HL-60/S4 (cell line): ENCODE measurements around the gene TMEM182.

ENCODE experiments used
- in situ Hi-C: fragments of 300-500 bp; cut with MboI; formaldehyde crosslinking; loops from 2 replicates; pipeline ENCODE4 v1.14.3; 2022; ENCODE audit warnings: low sequenced_read_pairs

The TMEM182 gene

DNA sequence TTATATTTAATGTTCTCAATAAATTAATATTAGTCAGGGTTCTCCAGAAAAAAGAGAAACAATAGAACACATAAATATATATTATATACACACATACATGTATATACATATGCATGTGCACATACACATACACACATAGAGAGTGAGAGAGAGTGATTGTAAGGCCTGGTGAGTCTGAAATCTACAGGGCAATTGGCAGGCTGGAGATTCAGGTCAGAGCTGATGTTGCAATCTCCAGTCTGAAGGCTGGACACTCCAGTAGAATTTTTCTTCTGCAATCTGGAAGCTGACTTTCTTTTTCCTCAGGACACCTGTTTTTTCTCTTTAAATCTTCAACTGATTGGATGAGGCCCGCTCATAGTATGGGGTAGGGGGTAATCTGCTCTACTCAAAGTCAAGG is 3.2 kb downstream of the TMEM182 start:
- in situ Hi-C loops = no loop called here

DNA sequence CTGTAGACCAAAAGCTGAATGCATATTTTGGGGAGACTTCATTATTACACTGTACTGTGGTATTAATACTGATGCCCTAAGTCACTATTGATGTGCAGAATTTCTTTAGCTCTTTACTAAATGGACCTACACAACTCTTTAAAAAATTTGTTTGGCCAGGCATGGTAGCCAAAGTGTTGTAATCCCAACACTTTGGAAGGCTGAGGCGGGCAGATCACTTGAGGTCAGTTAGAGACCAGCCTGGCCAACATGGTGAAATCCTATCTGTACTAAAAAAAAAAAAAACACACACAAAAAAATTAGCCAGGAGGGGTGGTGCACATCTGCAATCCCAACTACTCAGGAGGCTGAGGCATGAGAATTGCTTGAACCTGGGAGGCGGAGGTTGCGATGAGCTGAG is 6.4 kb downstream of the TMEM182 start:
- in situ Hi-C loops = no loop called here

- in situ Hi-C loops = no loop called here
Observed at GRCh38 chr2:102768892-102769291, 7.1 kb downstream of the TMEM182 start.

- in situ Hi-C loops = no loop called here
Observed at GRCh38 chr2:102770506-102770905, 8.7 kb downstream of the TMEM182 start.

DNA sequence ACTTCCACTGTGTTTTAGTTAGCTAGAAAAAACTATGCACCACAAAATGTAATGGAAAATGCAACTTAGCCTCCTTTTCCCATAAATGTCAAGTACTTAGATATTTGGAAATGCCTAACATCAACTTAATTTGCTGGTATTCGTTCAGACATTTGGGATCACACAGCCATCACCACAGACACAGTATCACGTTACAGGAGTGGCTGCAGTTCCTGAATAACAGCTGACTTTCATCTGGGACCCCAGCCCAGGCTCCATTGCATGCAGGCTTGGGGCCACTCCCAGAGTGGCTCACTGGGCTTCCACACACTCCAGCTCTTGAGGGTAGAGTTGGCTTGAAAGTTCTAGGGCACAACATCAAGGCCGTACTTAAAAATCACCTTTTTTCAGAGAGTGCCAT is 9.3 kb downstream of the TMEM182 start:
- in situ Hi-C loops = no loop called here

GRCh38 chr2:102772659-102773058 is 10.8 kb downstream of the TMEM182 start:
- in situ Hi-C loops = no loop called here

DNA sequence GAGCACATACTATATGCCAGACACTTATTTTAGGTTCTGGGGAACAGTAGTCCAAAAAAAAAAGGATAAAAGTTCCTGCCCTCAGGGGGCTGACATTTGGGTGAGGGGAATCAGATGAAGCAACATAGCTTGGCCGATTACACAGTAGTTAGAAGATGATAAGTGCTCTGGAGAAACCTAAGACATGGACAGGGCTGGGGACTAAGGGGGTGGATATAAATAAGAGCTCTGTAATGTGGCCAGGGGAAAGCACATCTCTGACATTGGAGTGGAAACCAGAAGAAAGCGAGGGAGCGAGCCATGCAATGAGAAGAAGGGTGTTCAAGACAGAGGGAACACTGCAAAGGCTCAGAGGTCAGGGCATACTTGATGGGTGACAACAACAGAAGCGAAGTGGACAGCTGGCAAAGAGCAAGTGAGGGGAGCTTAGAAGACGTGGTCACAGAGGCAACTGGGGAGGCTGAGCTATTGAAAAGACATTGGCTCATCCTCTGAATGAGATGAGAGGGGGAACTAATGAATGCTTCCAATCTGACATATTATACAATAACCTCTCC is 11.4 kb downstream of the TMEM182 start:
- in situ Hi-C loops = no loop called here

GRCh38 chr2:102778260-102778659 is 16.4 kb downstream of the TMEM182 start:
- in situ Hi-C loops = no loop called here

DNA sequence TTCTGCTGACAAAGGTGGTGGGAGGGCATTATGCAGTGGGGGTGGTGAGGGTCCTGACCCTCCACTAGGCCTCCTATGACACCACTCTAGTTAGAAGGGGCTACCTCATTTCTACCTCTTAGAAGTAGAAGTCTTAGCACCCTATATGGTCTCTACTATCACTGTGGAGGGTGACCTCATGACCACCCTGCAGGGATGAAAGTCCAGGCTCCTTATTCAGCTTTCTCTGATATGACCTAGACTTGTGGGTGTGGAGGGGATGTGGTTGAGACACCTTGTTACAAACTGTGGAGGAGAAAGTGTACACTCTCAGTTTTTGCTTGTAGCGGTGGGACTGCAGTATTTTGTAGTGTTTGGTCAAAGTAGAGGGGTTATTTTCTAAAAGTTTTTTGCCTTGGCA is 18.6 kb downstream of the TMEM182 start:
- in situ Hi-C loops = no loop called here

- in situ Hi-C loops = no loop called here
Observed at GRCh38 chr2:102782187-102782586, 20.4 kb downstream of the TMEM182 start.

DNA sequence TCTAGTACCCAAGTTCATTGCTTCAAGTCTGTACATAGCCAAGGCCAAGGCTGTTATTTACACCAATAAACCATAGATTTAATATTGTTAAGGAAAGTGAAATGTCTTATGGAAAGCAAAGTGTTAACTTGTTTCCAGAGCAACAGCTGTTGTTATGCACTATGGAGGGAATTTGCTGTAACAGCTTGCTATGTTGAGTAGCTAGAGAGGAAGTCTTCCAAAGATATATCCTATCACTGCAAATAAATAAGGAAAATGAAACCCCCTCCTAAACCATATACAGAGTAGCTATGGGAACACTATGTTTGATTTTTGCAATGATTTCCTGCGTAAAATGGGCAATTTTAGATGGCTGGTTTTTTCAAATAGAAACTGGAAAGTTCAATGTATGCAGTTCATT is 21.1 kb downstream of the TMEM182 start:
- in situ Hi-C loops = no loop called here

GRCh38 chr2:102783506-102784183 is 21.8 kb downstream of the TMEM182 start:
- in situ Hi-C loops = no loop called here

DNA sequence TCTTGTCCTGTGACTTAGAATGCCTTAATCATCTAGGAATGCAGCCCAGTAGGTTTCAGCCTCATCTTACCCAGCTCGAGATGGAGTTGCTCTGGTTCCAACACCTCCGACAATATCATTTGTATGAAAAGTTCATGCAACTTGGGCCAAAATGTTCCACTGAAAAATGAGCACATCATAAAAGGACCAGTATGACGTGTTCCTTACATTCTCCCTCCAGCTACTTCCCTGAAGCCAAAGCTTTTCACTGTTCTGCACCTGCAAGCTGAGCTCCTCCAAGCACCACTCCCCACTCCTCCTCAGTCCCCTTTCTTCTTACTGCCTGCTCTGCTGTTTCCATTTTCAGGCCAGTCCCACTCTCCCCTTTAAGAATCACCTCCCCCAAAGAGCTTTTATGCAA is 23.1 kb downstream of the TMEM182 start:
- in situ Hi-C loops = no loop called here

GRCh38 chr2:102788216-102788884 is 26.5 kb downstream of the TMEM182 start:
- in situ Hi-C loops = no loop called here

DNA sequence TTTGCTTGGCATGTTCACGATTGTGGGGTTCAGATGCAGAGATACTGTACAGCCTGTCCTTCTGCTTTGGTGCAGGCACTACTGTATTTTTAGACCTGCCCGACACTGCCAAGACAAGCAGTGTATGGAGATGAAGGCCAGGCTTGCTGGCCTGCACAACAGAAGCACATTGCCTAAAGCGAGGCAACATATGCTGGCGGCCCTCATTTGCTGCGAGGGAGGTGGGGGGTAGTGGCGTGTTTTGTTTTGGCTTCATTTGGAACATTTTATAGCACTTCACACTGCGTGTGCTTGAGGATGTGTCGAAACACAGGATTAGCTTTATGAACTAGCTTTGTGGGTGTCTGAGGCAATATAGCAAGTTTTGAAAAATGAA is 27.0 kb downstream of the TMEM182 start:
- in situ Hi-C loops = no loop called here

DNA sequence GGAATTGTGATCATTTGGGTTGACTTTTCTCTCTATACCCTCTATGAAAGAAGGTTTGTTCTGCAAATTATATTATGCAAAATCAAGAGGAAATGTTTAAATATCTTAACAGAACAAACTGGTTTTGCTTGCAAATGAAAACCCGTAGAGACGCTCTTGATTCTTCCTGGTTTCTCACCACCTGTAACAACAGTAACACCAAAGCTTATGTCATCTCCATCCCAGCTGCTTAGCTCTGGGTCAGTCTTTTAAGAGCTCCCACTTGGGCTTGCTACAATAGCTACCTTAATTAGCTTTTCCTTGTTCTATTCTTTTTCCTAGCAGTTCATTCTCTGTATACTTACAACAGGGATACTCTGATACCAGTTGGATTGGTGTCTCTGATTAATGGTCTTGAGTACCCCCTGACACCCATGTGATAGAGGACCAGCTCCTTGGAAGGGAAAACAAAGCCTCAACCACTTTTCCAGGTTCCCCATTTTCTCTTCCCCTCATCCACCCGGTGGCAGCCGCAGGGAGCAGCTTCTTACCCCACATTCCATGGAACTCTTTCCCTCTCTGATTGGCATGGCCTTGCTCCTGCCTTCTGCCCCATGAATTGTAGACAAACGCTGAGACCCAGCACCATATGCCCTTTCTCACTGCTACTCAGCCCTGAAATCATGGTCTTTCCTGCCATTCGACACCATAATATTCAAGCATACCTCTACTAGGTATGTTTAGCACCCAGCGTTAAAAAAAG is 27.7 kb downstream of the TMEM182 start:
- in situ Hi-C loops = no loop called here

DNA sequence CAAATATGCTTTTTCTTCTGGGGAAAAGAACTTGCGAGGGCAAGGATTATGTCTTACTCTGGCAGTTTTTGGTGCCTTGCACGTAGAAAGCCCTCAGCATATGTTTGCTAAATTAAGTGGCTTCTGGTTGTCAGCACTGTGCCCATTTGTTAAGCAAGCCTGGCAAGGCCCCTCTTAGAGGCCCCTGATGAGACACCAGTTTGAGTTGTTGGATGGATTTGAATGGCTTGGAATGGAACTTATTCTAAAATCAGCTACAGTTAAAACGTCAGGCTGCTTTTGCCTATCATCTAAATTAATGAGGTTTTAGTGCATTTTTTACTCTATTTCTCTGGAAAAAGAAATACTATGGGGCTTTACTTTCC is 28.2 kb downstream of the TMEM182 start:
- in situ Hi-C loops = no loop called here

GRCh38 chr2:102792568-102793208 is 30.9 kb downstream of the TMEM182 start:
- in situ Hi-C loops = no loop called here

DNA sequence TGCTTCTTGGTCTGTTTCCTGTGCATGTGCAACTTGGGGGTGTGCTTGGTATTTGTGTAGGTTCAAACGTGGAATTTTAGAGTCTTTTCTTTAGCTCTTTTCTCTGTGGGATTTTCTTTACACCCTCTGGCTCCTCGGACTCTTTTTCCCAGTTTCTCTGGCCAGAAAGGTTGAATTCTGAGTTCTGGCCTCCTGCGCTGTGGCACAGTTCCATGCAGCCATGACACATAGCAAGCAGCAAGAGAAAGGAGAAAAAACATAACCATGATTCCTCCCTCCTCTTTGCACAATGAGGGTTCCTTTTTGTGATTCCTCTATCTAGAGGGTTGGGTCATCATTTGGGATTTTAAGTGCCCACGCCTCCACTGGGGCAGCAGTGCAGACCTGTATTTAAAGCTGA is 33.8 kb downstream of the TMEM182 start:
- in situ Hi-C loops = no loop called here

DNA sequence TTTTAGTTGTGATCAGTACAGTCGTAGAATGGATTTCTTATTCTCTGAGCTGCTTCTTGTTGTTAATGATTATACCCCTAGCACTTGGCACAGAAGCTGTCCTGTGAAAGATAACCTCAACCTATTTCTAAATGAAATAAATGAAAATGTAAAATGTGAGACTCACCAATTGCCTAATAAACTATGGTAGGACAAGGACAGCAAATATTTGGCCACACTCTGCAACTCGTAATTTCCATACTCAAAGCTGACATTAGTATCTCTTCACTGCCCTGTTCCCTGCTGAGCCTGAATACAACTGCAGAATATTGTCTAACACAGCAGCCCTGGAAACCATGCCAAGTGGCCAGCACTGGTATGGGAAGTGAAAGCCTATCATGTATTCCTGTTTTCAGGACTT is 34.5 kb downstream of the TMEM182 start:
- in situ Hi-C loops = no loop called here

DNA sequence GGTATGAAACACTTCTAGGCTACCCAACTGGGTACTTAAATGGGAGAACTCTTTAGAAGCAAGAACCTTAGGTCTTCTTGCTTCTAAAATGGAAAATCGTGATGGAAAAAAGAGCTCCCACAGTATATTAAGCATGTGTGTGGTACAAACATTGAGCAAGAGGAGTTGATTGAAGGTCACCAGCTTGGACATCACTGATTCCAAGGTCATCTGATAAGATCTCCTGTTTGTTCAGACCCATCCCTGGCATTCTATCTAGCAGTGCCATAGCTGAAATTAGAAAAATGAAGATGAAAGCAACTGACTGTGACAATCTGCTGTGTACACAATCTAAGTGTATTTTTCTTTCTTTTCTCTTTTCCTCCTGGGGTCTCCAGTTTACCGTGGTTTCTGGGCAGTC is 35.7 kb downstream of the TMEM182 start:
- in situ Hi-C loops = no loop called here
